Astrocyte of the spinal cord (primary cell): ENCODE results near the gene AUTS2.

Experiments used
- DNase-seq: peaks from one replicate; pipeline ENCODE4 v3.0.0; 2011; ENCODE audit warnings: low read depth, low spot score
- H3K4me3 ChIP-seq: 2 replicates; pipeline ENCODE4 v1.5.1; 2011; ENCODE audit warnings: low read depth, mild to moderate bottlenecking, low read length, moderate library complexity
- in situ Hi-C: cut with HindIII; loops from 2 replicates; pipeline ENCODE4 v1.10.0; 2017; ENCODE audit warnings: low sequenced_read_pairs
- TF ChIP-seq, protein P1 (sequence below): IDR thresholded peaks from 2 replicates; pipeline ENCODE4 v1.5.1; 2012; ENCODE audit warnings: low read depth, mild to moderate bottlenecking, low read length, inconsistent platforms

The AUTS2 gene

DNA sequence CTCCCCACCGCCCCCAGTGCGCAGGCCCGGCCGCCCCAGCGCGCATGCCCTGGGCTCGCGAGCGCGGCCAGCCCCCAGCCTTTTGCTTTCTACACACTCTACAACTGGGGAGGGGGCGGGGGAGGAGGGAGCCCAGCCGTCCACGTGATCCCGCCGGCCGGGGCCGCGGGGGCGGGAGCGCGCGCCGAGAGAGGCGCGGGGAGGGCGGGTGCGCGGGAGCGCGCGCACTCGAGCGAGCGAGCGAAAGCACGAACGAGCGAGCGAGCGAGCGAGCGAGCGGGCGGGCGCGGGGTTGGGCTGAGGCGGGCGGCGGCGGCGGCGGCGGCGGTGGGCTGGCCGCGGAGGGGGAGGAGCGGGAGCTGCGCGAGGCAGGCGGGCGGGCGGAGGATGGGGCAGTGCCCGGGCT lies at the start of gene AUTS2:
Gene AUTS2, plus strand, starts transcription at position 395 of the 406 bp plus-strand sequence. CDS start 1,179 bp downstream, outside the sequence.
- DNase-seq = peak; percentile 90
- in situ Hi-C loops = no loop called here
- TF ChIP-seq, protein P1, sequence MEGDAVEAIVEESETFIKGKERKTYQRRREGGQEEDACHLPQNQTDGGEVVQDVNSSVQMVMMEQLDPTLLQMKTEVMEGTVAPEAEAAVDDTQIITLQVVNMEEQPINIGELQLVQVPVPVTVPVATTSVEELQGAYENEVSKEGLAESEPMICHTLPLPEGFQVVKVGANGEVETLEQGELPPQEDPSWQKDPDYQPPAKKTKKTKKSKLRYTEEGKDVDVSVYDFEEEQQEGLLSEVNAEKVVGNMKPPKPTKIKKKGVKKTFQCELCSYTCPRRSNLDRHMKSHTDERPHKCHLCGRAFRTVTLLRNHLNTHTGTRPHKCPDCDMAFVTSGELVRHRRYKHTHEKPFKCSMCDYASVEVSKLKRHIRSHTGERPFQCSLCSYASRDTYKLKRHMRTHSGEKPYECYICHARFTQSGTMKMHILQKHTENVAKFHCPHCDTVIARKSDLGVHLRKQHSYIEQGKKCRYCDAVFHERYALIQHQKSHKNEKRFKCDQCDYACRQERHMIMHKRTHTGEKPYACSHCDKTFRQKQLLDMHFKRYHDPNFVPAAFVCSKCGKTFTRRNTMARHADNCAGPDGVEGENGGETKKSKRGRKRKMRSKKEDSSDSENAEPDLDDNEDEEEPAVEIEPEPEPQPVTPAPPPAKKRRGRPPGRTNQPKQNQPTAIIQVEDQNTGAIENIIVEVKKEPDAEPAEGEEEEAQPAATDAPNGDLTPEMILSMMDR = no peak
- H3K4me3 ChIP-seq = peak within 1 kb of the TSS; percentile 81

- in situ Hi-C loops = no loop called here
- H3K4me3 ChIP-seq = no peak overlapping the region
- TF ChIP-seq, protein P1 = no peak
Measured at GRCh38 chr7:69550991-69551390, 47.3 kb upstream of the AUTS2 start.

DNA sequence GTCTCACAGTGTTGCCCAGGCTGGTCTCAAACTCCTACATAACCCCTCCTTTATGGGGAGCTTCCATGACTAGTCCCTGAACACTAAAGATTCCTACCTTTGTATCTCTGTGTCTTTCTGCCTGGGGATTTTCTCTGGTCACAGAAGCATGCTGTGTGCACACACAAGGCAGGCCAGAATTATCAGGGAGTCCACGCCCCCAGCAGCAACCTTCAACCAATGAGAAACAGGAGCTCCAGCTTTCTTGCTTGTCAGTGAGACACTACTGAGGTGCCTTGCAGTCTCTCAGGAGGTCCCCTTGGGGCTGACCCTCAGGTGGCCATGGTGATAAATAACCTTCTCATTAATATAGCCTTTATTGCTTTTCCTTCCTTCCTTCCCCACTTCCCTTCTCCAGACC lies 45.1 kb upstream of the AUTS2 start:
- TF ChIP-seq, protein P1 = no peak
- H3K4me3 ChIP-seq = no peak overlapping the region
- in situ Hi-C loops = no loop called here
- DNase-seq = no peak

More at GRCh38 chr7:69550991-69551390, 47.3 kb upstream of the AUTS2 start:
- no peak for DNase-seq

DNA sequence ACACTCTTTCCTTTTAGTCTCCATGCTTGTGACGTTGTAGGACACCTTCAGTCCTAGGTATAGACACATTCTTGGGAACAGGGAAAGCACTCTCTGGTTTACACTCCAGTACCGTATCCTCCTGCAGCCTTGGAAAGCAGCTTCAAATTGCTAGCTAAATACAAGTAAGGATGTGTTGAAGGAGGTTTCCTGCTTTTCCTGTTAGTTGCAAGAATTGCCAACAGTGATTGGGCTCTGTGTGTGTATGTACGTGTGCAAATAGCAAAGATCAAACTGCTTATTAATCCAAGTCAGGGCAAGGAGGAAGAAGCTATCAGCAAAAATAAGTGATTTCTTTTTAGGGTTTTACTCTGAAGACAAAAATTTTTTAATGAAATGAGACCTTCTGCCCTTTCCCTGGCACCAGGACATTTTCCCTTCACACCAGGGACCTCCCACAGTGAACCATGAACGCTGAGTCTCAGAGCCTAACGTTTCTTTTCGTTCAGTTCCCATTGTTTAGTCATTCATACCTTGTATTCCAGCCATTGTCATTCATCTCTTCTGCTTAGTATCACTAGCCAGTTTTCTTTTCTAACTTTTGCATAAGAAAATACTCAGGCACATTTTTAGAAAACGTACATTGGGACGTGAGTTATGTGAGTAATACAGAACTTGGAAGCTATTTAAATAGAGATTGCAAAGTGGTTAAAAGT lies 36.9 kb upstream of the AUTS2 start:
- TF ChIP-seq, protein P1 = no peak
- H3K4me3 ChIP-seq = no peak overlapping the region
- in situ Hi-C loops = no loop called here
- DNase-seq = no peak

DNA sequence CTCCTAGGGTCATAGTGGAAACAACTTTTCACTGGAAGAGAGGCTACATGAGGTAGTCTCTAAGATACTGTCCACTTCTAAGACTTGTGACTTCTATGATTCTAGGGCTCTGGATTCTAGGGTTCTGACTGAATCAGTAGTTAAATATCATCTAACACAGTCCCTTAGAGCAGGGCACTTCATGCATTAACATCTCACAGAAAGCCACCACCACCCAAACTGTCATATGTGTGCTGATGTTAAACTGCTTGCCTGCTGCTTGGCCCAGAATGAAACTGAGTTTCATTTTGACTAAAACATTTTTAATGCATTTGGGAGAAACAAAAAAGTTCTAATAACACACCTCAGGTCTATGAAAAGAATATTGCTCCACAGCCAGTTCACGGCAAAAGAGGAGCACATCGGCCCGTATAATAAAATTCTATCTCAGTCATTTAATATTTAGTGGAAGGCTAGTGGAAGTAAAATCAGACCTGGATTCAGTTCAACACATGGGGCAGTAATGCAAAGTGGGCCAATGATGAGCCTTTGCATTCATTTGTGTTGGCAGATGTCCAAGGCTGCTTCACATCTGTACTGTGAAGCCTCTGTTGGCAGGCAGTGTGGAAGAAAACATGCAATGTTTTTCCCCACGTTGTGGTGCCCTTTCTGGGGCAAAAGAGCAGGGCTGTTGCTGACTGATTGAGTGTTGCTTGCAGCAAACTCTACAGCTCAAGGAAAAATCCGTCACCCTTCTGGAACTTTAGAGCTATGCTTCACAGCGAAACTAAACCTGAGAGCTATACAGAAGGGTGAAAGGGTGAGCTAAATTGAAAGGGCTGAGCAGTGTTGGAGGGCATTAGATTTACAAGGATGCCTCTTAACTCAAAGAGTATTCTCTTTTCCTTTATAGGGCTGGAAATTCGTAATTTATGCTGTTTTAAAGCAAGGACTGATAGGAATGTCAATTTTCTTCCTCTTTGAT lies 33.5 kb upstream of the AUTS2 start:
- in situ Hi-C loops = no loop called here
- H3K4me3 ChIP-seq = no peak overlapping the region
- TF ChIP-seq, protein P1 = no peak
- DNase-seq = peak; percentile 43

GRCh38 chr7:69567800-69568199 lies 30.5 kb upstream of the AUTS2 start:
- TF ChIP-seq, protein P1 = no peak

More at GRCh38 chr7:69567800-69568199, 30.5 kb upstream of the AUTS2 start:
- in situ Hi-C loops = no loop called here
- DNase-seq = no peak
- no peak overlapping the region for H3K4me3 ChIP-seq
